HG03196 (cell line): ENCODE results near the gene NUDT14.

Source experiments
- ATAC-seq: cut with Tn5 transposase; IDR thresholded peaks from one replicate; pipeline ENCODE4 v1.9.1; 2021; ENCODE audit not compliant: unreplicated experiment

Gene NUDT14

GRCh38 chr14:105199093-105199492 lies 18.0 kb upstream of the NUDT14 start:
- ATAC-seq: no peak

GRCh38 chr14:105198588-105198987 lies 17.5 kb upstream of the NUDT14 start:
- no peak for ATAC-seq

DNA sequence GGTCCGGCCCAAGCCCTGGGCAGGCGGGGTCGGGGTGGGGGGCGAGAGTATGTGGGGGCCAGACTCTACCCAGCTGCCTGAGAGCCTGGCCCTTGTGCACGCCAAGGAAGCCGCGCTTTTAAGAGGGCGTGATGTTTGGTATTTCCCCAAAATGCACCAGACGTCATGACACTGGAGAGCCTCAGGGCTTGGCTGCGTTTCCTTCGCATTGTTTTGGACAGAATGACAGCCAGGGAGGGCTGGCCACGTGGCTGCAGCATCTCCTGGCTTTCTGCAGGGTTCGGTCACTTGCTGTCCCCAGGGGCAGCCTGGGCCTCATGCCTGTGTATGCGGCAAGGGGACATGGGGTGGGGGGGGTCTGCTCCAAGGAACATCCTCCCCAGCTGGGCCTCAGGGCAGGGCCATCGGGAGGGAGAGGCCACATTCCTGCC lies 16.1 kb upstream of the NUDT14 start:
- ATAC-seq: no peak

- ATAC-seq: no peak
These were observed 15.3 kb upstream of the NUDT14 start for GRCh38 chr14:105196265-105196960.

GRCh38 chr14:105195522-105196264 lies 14.6 kb upstream of the NUDT14 start:
- ATAC-seq: no peak

- ATAC-seq: no peak
These were observed 13.9 kb upstream of the NUDT14 start for GRCh38 chr14:105195051-105195450.

GRCh38 chr14:105193916-105194782 lies 13.0 kb upstream of the NUDT14 start:
- no peak for ATAC-seq

DNA sequence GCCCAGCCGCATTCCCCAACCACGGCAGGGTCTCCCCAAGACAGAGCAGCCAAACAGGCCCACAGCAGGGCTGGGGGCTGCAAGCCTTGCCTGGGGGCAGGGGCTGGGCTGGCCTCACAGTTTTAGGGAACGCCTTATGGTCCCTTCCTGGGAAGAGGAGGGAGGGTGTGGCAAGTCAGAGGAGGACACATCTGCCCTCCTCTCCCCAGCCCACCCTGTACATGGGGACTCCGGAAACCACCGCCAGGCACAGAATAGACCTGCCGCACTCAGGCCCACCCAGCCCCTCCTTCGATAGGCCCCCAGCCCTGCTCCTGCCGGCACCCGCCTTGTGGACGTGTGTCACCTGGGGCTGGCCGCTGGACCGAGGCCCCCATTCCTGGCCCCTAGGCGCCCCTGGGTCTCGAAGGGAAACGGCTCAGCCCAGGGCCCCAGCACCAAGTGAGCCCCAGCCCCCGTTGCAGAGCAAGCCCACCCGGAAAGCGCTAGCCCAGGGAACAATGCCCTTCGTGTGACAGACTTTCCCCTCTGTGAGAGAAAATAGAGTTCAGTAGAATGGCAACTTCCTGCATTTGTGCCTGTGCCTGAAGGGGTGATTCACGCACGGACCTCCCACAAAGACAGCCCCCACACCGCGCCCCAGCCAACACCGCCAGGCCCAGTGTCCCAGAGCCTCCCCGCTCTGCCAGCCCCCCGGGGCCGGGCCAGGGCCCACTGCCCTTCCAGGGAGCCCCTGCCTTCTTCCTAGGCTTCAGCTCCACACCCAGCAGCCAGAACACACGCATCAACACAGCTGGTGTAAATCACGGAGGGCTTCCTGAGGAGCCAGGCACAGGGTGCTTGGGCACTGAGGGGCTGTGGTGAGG lies 12.0 kb upstream of the NUDT14 start:
- ATAC-seq: no peak

DNA sequence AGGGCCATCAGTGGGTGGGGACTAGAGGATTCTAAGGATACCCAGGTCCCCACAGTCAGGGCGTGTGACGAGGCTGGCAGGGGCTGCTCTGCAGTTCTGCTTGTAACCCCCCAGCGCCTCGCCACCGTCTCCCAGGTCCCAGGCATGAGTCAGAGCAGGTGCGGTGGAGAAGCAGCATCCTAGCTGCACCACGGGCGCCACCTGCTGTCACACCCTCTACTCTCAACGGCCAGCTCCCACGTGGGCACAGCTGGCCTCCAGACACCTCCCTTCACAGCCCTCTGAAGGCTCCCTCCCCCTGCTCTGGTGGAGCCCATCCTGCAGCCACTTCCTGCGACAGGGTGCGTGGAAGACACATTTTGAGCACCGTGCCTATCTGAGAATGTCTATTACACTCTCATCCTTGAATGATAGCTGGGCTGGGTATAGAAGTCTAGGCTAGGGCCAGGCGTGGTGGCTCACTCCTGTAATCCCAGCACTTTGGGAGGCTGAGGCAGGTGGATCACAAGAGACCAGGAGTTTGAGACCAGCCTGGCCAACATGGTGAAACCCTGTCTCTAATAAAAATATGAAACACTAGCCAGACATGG lies 6.9 kb upstream of the NUDT14 start:
- ATAC-seq: no peak

GRCh38 chr14:105187116-105187515 lies 6.0 kb upstream of the NUDT14 start:
- no peak for ATAC-seq

GRCh38 chr14:105185973-105186372 lies 4.9 kb upstream of the NUDT14 start:
- ATAC-seq: no peak

- ATAC-seq: no peak
These were observed 3.9 kb upstream of the NUDT14 start for GRCh38 chr14:105185001-105185400.

GRCh38 chr14:105184461-105184860 lies 3.3 kb upstream of the NUDT14 start:
- no peak for ATAC-seq

DNA sequence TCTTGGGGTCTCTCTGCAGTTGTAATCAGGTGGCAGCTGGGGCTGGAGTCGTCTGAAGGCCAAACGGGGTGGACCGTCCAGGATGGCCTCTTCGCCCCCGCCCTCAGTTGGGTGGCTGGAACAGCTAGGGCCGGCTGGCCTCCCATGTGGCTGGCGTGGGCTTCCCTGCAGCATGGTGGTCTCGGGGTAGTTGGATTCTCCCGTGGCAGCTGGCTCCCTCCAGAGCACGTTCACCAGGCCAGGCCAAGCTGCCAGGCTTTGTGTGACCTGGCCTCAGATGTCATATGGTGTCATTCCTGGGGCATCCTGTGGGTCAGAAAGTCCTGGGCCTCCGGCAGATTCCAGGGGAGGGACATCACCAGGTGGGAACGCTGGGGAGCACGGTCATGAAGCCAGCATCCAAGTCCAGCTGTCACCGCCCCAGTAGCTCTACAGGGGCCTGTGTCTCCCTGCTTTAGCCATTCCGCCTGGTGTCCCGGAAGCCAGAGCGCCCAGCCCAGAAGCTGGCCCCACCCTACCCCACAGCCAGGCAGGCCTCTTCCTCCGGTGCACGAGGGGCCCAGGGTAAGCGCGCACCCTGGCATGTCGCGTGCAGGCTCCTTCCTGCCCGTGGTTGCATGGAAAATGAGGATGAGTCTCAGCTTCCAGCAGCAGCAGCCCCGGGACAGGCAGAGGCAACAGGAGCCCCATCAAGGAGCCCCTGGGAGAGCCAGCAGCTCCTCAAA lies 1.3 kb upstream of the NUDT14 start:
- ATAC-seq: no peak

DNA sequence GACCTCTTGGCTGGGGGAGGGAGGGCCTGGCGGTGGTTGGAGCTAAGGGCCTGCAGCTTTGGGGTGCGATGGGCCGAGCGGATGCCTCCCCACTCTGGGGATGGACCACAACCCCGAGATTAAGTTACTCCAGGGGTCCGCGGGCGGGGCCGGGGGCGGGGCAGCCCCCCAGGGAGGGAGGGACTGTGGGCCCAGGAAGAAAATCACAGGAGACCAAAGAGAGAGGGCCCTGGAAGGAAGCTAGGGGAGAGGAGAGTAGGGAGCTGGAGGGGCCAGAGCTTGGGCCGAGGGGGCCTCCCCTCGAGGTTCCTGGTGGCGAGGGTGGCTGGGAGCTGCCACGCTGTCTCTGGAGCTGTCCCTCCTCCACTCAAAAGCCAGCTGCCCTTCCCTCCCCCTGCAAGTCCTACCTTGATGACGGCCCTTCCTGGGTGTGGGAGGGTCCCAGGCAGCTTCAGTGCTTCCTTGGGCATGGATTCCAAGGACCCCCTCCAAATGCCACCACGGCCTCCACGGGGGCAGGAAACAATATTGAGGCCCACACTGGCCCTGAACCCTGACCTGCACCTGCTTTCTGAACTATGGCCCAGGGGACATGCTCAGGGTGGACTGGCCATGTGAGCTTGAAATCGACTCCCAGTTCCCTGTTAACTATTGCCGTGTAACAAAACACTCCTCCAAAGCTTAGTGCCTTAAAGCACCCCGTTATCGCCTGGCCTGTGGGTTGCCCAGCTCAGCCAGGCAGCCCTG lies 610 bp upstream of the NUDT14 start:
- ATAC-seq: no peak

- ATAC-seq: no peak
These were observed 1.9 kb downstream of the NUDT14 start for GRCh38 chr14:105179191-105179590.

GRCh38 chr14:105178868-105179140 lies 2.3 kb downstream of the NUDT14 start:
- no peak for ATAC-seq

DNA sequence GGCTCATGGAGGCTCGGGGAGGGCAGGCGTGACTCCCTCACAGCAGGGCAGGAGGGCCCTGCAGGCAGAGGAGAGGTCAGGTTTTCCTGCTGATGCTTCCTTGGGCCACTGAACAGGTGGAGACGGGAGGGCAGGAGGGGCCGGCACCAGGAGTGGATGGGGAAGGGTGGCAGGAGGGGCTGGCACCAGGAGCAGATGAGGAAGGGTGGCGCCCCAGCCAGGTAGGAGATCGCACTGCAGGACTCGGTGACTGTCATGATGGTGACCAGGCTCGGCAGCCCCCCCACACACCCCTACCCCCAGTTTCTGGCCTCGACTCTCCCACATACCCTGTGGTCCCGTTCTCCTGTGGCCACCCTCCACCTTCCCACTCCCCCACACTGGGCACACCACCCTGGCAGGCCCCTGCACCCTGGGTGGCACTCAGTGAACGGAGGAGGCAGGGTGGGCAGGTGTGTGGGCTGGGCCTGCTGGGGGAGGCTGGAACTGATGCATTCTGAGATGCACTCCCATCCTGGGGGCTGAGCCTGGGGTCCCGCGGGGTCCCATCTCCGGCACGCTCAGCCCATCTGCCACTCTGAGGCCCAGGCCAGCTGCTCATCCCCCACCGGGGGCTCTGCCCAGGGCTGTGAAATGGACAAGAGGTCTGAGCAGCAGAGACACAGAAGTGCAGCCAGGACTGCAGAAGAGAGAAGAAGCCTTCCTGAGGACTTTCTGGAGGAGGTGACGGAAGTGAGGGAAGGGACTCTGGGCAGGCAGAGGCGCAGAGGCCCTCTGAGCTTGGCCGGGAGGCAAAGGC lies 2.8 kb downstream of the NUDT14 start:
- ATAC-seq: no peak
